GM11168 (cell line): ENCODE results near the gene PTPN6.

ENCODE experiments used
- in situ Hi-C: fragments of 300-500 bp; cut with MboI; formaldehyde crosslinking; loops from one replicate; pipeline ENCODE4 v1.12.0; 2022; ENCODE audit warnings: low sequenced_read_pairs; ENCODE audit not compliant: unreplicated experiment

The PTPN6 gene

DNA sequence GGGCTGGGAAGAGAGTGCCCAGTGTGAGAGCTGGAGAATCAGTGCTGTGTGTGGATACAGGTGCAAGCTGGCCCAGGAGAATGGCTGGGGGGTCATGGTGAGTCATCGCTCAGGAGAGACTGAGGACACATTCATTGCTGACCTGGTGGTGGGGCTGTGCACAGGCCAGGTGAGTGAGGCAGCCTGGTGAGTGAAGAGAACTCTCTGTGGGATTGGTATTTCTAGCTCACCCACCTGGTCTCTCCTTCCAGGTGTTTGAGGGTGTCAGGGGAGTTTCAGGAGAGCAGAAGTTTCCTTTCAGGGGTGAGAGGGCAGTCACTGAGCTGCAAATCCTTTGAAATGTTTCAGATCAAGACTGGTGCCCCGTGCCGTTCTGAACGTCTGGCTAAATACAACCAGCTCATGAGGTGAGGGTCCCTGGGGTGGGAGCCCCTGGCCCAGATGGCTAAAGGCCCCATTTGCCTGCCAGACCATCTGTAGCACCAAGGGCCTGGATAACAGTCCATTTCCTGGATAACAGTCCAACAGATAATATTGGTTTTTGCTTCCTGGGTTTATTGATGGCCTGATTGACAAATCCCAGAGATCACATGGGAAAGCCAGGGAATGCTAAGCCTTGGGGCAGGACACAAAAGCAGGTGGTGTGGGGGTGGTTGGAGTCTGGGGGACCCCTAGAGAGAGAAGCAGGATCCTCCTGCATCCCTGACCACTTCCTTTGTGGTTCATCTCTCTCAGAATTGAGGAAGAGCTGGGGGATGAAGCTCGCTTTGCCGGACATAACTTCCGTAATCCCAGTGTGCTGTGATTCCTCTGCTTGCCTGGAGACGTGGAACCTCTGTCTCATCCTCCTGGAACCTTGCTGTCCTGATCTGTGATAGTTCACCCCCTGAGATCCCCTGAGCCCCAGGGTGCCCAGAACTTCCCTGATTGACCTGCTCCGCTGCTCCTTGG lies 28.9 kb upstream of the PTPN6 start:
- in situ Hi-C loops, result no loop called here

- in situ Hi-C loops, result no loop called here
Measured at GRCh38 chr12:6923003-6923732, 28.0 kb upstream of the PTPN6 start.

DNA sequence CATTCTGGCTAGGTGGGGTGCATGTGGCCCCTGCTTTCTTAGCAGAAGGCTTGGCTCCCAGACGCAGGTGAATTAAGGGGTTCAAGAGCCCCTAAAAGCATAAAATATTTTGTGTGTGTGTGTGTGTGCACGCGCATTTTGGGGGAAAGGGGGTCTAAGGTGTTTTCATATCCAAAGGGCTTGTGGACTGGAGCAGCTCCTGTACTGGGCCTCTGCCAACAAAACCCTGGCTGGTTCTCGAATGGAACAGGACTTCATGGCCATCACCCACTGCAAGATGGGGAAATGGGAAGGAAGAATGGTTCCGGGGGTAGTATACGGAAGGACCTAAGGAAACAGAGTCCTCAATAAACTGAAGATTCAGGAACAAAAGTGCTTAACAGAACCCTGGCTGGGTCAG lies 27.3 kb upstream of the PTPN6 start:
- in situ Hi-C loops, result no loop called here

- in situ Hi-C loops, result no loop called here
Measured at GRCh38 chr12:6925239-6925539, 26.0 kb upstream of the PTPN6 start.

GRCh38 chr12:6925540-6926279 lies 25.4 kb upstream of the PTPN6 start:
- in situ Hi-C loops, result no loop called here

DNA sequence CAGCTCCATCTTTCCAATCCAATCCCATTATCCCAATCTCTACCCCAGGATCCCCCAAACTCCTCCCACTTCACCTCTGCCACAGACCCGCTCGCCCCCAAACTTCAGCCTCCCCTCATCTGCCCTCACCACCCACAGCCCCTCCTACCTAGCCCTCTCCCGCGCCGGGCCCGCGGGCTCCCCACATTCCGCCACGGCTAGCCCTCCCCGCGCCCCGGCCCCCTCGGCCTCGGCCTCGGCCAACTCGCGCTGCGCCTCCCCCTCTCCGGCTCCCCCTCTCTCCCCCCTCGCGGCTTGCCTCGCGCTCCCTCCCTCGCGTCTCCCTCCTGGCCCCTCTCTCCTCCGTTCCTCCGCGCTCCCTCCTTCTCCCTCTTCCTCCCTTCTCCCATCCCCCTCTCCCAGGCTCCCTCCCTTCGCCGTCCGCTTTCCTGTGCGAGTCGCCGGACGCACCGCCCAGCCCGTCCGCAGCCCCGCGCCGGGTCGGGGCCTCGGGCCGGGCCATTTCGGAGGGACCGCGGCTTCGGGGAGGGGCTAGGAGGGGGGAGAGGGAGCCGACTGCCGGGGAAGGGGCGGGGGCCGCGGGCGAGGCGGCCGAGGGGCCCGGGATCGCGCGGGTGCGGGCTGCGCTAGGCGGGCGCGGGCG lies 23.7 kb upstream of the PTPN6 start, which contains the start of gene ATN1:
TSS of gene ATN1 (plus strand) at position 581 of the 643 bp plus-strand sequence. CDS start 6,043 bp downstream, outside the sequence.
- in situ Hi-C loops, result no loop called here

GRCh38 chr12:6928022-6928702 lies 23.0 kb upstream of the PTPN6 start:
- in situ Hi-C loops, result no loop called here

DNA sequence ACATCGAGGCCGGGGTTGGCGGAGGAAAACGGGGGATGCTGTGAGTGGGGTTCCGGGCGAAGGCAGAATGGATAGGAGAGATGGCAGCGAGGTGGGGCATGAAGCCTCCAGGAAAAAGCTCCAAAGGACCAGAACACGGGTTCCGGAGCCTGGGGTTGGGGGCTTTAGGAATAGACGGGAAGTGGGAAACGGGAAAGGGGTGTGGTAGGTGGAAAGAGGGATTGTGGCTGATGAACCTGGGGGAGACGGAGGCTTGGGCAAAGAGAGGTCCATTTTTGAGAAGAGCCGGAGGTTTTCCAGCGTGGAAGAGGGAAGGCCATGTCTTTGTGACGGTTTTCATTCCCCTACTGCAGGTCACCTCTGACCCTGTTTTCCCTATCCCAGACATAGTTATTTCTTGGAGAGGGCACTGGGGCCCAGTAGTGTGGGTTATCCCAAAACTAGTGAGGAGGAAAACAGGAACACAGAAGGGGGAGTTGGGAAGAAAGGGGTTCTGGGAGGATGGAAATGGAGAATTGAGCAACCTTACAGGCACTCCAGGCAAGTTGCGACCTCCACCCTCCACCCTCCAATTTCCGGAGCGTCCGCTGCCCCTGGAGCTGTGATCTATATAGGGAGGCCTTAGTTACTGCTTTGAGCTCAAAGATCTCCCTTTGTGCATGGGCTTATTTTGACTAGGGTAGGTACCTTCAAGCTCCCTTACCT lies 22.3 kb upstream of the PTPN6 start:
- in situ Hi-C loops, result no loop called here

DNA sequence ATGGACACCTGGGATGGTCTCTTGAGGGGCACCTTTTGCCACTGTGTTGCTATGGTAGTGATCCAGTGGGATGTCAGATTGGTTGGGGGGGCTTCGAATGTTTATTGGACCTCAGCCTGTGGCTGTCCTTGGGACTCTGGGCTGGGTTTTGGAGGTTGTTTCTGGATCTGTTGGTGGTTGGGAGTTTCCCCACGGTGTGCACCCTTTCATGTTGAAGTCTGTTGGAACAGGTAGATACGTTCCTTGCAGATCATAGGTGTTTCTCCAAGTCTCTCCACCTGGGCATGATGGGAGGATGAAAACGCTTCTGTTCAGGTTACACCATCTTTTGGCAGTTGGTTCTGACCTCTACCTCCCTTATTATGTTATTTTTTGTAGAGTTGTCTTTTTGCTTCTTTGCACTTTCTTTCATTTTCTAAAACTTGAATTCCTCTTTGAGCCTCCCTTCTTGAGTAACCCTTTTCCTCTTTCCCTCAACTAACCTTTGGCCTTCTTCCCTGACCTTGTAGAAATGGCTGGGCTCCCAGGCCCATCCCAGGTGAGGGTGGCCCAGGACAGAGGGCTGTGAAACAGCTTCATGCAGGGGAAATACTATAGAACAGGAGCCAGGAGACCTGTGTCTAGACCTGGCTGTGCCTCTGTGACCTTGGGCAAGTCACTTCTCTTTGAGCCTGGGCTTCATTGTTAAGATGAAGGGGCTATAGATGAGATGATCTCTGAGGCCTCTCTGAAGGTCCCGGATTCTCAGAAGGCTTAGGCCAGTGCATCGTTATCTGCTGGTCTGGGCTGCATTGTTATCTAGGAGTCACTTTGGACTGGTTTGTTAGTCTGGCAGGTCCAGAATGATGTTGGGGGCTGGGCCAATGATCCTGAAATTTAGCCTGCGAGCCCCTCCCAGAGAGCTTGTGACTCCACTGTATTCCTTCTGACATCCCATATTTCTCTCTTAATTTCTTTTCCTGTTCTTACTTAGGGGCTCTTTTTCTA lies 21.4 kb upstream of the PTPN6 start:
- in situ Hi-C loops, result no loop called here

- in situ Hi-C loops, result no loop called here
Measured at GRCh38 chr12:6932766-6933165, 18.4 kb upstream of the PTPN6 start.

- in situ Hi-C loops, result no loop called here
Measured at GRCh38 chr12:6934110-6934509, 17.0 kb upstream of the PTPN6 start.

GRCh38 chr12:6935371-6936193 lies 15.6 kb upstream of the PTPN6 start:
- in situ Hi-C loops, result no loop called here

- in situ Hi-C loops, result no loop called here
Measured at GRCh38 chr12:6936194-6936635, 14.9 kb upstream of the PTPN6 start.

- in situ Hi-C loops, result no loop called here
Measured at GRCh38 chr12:6936636-6937480, 14.3 kb upstream of the PTPN6 start.

- in situ Hi-C loops, result no loop called here
Measured at GRCh38 chr12:6937481-6938352, 13.4 kb upstream of the PTPN6 start.
